ENCODE measurements around the gene OR7D4. TPM values are rescaled to one million over a fixed set of nuclear protein-coding genes. Genes with fewer than 3 reads are reported as not detected.
"Not testable (repeated sequence)": the region's sequence is repeated elsewhere in the genome, so short reads cannot be mapped to it uniquely, and the experiment has no call there.

Gene OR7D4
- polyA plus RNA-seq (2013, experiment 1 of 2; ENCODE audit: insufficient read length) = not detected
- polyA plus RNA-seq (2013, experiment 2 of 2; ENCODE audit: insufficient read length) = not detected

DNA sequence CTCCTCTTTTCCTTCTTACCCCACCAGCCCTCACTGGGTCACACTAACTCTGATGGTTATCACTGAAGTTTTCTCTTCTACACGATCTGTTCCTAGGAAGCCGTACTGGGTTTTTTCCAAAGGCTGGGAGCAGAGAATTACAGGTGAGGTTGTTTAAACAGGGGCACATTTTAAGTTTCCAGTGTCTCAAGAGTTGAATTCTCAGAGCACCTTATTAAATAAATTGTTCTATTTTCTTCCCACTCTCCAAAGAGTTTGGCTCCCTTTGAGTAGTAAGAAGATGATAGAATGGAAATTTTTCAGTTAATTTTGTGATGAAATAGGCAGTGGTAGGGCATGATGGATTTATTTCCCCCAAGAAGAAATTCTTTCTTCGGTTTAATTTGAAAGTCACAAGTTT is at the start of gene OR7D4:
OR7D4 (minus strand) TSS at position 101 of the 400 bp plus-strand sequence. CDS start 4,752 bp downstream, outside the sequence.
- no peak for DNase-seq

DNA sequence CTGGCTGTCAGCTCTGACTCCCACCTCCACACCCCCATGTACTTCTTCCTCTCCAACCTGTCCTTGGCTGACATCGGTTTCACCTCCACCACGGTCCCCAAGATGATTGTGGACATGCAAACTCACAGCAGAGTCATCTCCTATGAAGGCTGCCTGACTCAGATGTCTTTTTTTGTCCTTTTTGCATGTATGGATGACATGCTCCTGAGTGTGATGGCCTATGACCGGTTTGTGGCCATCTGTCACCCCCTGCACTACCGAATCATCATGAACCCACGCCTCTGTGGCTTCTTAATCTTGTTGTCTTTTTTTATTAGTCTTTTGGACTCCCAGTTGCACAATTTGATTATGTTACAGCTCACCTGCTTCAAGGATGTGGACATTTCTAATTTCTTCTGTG is 31.8 kb upstream of the OR7D4 start:
- no peak for DNase-seq

DNA sequence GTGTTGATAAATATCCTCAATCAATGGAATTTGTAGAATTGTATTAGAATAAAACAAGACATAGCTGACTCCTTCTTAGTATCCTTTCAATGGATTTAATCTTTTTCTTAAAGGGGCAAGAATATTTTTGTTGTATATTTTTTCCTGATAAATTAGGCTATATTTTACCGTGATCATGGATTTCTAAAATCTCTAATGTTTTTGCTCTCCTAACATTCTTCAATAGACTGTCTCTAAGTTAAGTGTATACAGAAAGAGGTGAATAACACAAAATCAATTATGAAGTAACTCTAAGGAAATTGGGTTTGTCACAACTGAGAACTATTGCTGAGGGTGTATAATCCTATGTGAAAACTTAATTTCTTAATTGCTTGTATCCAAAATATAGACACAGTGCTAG is 31.2 kb upstream of the OR7D4 start, which contains the start of gene OR7E24:
OR7E24 (plus strand) TSS at position 301 of the 400 bp plus-strand sequence. CDS start 114 bp downstream, outside the sequence.
- DNase-seq = no peak

DNA sequence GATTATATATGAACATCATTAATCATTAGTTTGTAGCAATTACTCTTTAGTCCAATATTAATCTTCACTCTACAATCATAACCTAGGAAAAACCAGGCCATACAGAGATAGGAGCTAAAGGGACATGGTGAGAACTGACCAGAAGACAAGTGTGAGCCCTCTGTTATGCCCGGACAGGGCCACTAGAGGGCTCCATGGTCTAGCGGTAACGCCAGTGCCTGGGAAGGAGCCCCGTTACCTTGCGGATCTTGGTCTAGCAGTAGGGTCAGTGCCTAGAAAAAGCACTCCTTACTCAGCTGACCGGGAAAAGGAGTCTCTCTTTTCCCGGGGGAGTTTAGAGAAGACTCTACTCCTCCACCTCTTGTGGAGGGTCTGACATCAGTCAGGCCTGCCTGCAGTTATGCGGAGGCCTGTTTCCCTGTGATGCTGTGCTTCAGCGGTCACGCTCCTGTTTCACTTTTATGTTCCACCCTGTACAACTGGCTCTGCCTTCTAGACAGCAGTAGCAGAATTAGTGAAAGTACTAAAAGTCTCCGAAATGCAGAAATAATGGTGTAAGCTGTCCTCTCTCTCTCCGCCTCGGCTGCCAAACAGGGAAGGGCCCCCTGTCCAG is 13.8 kb downstream of the OR7D4 start:
- DNase-seq = peak; percentile 64

DNA sequence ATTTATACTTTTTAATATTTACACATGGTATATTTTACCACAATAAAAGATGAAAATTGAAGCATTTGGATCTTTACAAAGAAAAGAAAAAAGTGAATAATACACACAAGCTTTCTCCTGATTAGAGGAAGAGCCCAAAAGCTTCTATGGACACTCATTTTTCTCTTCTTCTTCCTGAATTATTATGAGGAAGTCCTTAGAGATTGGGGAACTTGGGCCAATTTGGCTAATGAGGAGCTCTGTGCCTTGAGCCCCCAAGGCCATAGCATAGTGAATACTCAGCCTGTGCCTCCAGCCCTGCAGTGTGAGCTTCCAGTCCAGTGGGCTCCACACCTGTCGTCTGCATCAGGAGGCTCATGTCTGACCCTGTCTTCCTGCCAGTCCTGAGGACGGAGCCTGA is 21.3 kb downstream of the OR7D4 start:
- not testable (repeated sequence) for DNase-seq

DNA sequence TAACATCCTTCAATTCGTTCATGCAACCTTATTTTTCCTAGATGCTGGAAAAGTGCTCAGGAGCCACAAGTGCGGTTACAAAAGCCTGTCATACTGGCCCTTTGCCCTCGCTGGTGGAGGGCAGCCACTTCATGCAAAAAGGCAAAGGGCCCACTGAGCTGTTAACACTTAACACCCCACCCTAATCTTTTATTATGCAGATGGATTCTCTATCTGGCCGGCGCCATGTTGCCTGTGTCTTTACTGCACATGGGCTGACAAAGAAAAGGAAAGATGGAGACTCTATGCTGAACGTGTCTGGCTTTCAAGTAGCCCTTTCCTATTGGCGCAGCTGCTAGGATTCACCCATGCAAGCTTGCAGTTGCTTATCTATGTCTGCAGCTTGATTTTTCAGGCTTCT is 29.9 kb downstream of the OR7D4 start:
- DNase-seq = no peak

DNA sequence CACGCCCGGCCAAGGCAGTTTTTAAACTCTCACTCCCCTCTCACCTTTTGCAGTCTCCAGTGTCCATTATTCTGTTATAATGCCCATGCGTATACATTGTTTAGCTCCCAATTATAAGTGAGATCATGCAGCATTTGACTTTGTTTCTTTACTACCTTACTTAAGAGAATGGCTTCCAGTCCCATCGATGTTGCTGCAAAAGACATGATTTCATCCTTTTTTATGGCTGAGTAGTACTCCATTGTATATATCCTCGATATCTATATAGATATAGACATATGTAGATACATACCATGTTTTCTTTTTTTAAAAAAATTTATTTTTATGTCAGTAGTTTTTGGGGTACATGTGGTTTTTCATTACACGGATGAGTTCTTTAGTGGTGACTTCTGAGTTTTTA is 32.2 kb downstream of the OR7D4 start:
- DNase-seq = no peak

DNA sequence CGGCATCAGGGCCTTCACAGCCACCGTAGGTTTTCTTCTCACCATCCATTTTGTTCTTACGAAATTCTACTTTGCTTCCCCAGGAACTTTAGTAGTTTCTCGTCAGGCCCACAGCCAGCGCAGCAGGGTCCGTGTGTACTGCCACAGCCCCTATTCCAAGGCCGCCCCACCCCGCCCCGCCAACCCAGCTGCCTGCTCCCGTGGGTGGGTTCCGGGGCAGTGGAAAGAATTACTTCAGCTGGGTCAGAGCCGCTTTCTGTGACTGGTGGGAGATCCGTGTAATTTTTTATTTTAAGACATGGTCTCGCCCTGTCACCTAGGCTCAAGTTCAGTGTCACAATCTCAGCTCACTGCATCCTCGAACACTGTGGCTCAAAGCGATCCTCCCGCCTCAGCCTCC is 36.4 kb downstream of the OR7D4 start:
- DNase-seq = no peak

DNA sequence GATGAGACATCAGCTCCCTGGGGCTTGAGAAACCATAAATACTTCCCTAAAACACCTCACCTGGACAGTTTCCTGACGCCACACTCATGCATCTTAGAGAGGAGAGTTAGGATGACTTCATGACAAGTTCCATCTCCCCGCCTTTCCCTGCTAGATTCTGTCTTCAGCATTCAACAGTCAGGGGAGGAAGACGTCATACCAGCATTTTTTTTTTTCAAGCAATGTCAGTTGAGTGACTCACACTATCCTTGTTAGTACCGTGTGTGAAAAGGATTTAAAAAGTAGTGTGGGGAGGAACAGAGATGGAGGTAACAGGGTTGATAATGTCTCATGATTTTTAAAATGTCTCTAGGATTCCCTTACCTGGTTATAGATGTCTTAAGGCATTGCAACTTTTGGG is 40.5 kb downstream of the OR7D4 start, which contains the start of gene OR7D2:
OR7D2 (plus strand) TSS at position 79 of the 400 bp plus-strand sequence. CDS start 6,803 bp downstream, outside the sequence.
- no peak for DNase-seq

DNA sequence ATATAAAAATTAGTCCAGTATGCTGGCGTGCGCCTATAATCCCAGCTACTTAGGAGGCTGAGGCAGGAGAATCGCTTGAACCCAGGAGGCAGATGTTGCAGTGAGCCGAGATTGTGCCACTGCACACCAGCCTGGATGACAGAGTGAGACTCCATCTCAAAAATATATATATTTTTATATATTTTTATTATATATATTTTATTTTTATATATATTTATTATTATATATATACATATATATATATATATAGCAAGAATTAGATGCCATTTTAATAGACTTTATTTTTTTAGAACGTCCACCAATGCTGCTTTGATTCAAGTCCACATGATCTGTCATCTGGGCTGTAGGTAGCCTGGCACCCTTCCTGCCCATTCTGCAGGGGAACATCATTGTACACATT is 44.1 kb downstream of the OR7D4 start:
- DNase-seq = no peak

DNA sequence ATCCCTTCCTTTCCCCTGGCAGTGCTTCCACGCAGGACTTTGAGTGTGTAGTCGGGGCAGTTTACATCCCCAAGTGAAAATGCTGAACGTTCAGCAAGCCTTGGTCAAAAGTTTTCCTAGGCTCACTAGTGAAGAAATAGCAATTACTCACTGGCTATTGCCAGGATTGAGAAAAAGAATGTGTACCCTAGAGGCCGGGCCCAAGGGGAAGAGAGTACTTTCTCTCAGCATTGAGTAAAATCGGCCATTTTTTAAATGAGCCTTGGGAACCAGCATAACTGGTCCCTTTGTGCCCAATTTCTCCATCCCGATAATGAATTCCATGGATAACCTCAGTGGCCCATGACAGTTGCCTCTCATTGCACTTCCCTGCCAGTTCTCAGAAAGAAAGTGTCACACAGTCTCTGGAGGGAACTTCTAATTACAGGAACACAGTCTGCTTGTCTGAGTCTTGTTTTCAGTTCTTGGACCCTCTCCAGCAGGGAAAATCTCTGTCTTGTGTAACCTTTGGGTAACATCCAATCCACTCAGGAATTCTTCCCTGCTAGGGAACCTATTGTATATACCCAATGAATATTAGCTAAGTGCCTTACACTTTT is 47.9 kb downstream of the OR7D4 start:
- no peak for DNase-seq

DNA sequence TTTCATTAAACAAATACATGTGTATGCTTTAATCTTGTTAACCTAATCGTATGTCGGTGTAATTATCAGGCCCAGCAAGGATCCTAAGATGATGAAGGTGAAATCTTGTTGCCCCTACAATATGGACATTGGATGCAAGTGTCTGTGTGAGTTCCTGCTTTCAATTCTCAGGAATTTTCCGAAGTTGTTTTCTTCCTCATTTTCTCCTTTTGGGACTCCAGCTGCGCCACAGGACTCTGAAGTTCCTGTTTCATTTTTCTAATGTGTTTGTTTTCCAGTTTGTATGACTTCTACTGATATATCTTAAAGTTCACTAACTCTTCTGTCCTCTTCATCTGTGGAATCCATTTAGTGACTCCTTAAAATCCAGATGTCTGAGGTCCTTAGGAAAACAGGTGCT is 52.5 kb downstream of the OR7D4 start:
- DNase-seq = no peak

DNA sequence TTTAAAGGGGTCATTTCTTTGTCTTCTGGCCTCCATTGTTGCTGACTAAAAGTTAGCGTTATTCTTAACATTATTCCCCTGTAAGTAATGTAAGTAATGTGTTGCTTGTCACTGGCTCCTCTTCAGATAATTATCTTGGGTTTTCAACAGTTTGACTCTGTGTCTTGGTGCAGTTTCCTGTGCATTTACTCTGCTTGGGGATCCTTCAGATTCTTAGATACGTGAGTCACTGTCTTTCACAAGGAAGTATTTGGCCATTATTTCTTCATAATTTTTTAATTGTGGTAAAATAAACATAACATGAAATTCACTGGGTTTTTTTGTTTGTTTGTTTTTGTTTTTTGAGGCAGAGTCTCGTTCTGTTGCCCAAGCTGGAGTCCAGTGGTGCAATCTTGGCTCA is 54.1 kb downstream of the OR7D4 start:
- DNase-seq = no peak

DNA sequence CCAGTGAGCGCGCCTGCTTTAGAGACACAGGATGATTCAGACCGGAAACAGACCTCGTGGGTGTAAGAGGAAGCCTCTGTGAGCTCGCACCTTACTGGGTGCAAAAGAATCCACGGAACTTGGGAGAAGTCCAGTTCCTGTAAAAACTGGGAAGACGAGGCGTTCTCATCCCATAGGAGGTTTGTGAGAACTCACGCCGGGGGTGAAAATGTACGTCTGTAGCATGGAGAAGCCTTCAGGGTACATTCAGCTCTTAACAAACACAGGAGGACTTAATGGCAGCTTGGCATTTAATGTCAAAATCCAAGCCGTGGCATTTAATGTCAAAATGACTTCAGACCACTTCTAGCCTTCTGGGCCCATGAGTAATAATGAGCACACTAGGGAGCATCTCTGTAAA is 58.0 kb downstream of the OR7D4 start:
- DNase-seq = no peak

Data from fibroblast of skin of scalp (primary cell).